GM12892 (cell line): Measurements from ENCODE around the gene GPR42.

Experiments used
- POLR2A ChIP-seq: IDR thresholded peaks from 2 replicates; pipeline ENCODE4 v1.6.1; 2011; ENCODE audit warnings: low read depth, low read length, control low read depth
- POLR2AphosphoS5 ChIP-seq: IDR thresholded peaks from 2 replicates; pipeline ENCODE4 v1.6.1; 2011; ENCODE audit warnings: low read depth, low read length, control low read depth
- TAF1 ChIP-seq: IDR thresholded peaks from 2 replicates; pipeline ENCODE4 v1.6.1; 2011; ENCODE audit warnings: low read depth, mild to moderate bottlenecking, control low read depth, low read length, borderline replicate concordance

GRCh38 chr19:35381926-35382325 is 11.1 kb downstream of the GPR42 start:
- TF ChIP-seq POLR2AphosphoS5 (no peak), POLR2A (no peak), TAF1 (no peak)
